H1 (cell line): ENCODE data around the gene SPATA22. TPM values are rescaled to one million over a fixed set of nuclear protein-coding genes. Genes with fewer than 3 reads are reported as not detected.

Experiments used
- CTCF ChIA-PET: fragments of 300-600 bp; sonication (Branson Sonifier 250); formaldehyde crosslinking; loops from one replicate; lab custom pipeline; 2021; ENCODE audit not compliant: partially characterized antibody; lab: Charles Lee
- POLR2A ChIA-PET: fragments of 300-600 bp; sonication (Branson Sonifier 250); formaldehyde crosslinking; loops from one replicate; lab custom pipeline; 2021; ENCODE audit warnings: inconsistent platforms; ENCODE audit not compliant: partially characterized antibody; lab: Charles Lee
- DNase-seq, 2 experiments: peaks; one replicate each; pipeline versions ENCODE4 v3.0.0 to v3.0.0-alpha.2; 2010 to 2022; ENCODE audit warnings: low spot score in 2 of 2, low read depth in 1 of 2, mixed read lengths in 1 of 2
- FAIRE-seq: peaks from 2 replicates; lab custom pipeline; 2011; peaks lifted over from hg19 to GRCh38; lab: Jason Lieb, UNC
- H2AFZ ChIP-seq: 2 replicates; pipeline ENCODE4 v1.8.1; 2012; ENCODE audit warnings: low read length, inconsistent platforms
- H2AK5ac ChIP-seq: 2 replicates; pipeline ENCODE4 v1.6.1; 2013; ENCODE audit warnings: low read depth, low read length
- H2BK120ac ChIP-seq: replicated peaks from 2 replicates; pipeline ENCODE3; 2013; ENCODE audit warnings: low read depth, low read length, inconsistent platforms
- H2BK12ac ChIP-seq: 2 replicates; pipeline ENCODE4 v1.6.1; 2013; ENCODE audit warnings: low read depth, low read length
- H2BK15ac ChIP-seq: 2 replicates; pipeline ENCODE4 v1.6.1; 2013; ENCODE audit warnings: low read length
- H2BK20ac ChIP-seq: 2 replicates; pipeline ENCODE4 v1.6.1; 2013; ENCODE audit warnings: low read length
- H2BK5ac ChIP-seq: 2 replicates; pipeline ENCODE4 v1.6.1; 2013; ENCODE audit warnings: low read depth, low read length
- H3K14ac ChIP-seq: 2 replicates; pipeline ENCODE4 v1.6.1; 2013; ENCODE audit warnings: inconsistent platforms; ENCODE audit not compliant: insufficient read length
- H3K18ac ChIP-seq: 2 replicates; pipeline ENCODE4 v1.6.1; 2013; ENCODE audit warnings: low read length; ENCODE audit errors: extremely low read depth
- H3K23ac ChIP-seq: 2 replicates; pipeline ENCODE4 v1.6.1; 2013; ENCODE audit warnings: inconsistent platforms; ENCODE audit not compliant: insufficient read length
- H3K23me2 ChIP-seq: 2 replicates; pipeline ENCODE4 v1.6.1; 2013; ENCODE audit warnings: low read depth, low read length
- H3K27ac ChIP-seq: 2 replicates; pipeline ENCODE4 v1.6.1; 2011; ENCODE audit warnings: low read depth, low read length, inconsistent platforms
- H3K27me3 ChIP-seq, 4 experiments: replicated peaks in 1 of 4; 1 replicate in 1 of 4; 2 replicates in 3 of 4; pipeline versions ENCODE4 v1.6.1 to v1.8.1; 2011 to 2013; ENCODE audit warnings: low read length in 3 of 4, mild to moderate bottlenecking in 3 of 4, inconsistent platforms in 2 of 4, mixed read lengths in 2 of 4, moderate library complexity in 1 of 4; ENCODE audit not compliant: control insufficient read depth in 3 of 4, insufficient read depth in 3 of 4; ENCODE audit errors: extremely low read depth in 1 of 4
- H3K36me3 ChIP-seq, 4 experiments: 2 replicates each; pipeline versions ENCODE4 v1.6.1 to v1.8.1; 2011 to 2013; ENCODE audit warnings: mild to moderate bottlenecking in 4 of 4, low read length in 3 of 4, moderate library complexity in 2 of 4, control low read depth in 1 of 4, inconsistent platforms in 1 of 4; ENCODE audit not compliant: insufficient read depth in 4 of 4, control insufficient read depth in 2 of 4
- H3K4ac ChIP-seq: replicated peaks from 2 replicates; pipeline ENCODE3; 2013; ENCODE audit warnings: low read length, low read depth, mixed read lengths, inconsistent platforms; ENCODE audit not compliant: insufficient read length
- H3K4me1 ChIP-seq, 4 experiments: replicated peaks in 1 of 4; 1 replicate in 1 of 4; 2 replicates in 3 of 4; pipeline versions ENCODE4 v1.6.1 to v1.8.1; 2011 to 2013; ENCODE audit warnings: low read length in 3 of 4, inconsistent platforms in 2 of 4, mixed read lengths in 1 of 4; ENCODE audit not compliant: insufficient read depth in 4 of 4, control insufficient read depth in 3 of 4
- H3K4me2 ChIP-seq, 2 experiments: 2 replicates each; pipeline versions ENCODE4 v1.6.1 to v1.8.1; 2011 to 2013; ENCODE audit warnings: low read depth in 2 of 2, low read length in 2 of 2, control low read depth in 1 of 2, inconsistent platforms in 1 of 2, mild to moderate bottlenecking in 1 of 2; ENCODE audit not compliant: insufficient read depth in 1 of 2
- H3K4me3 ChIP-seq, 4 experiments: fragments of 200-600, 300-600 bp in 1 of 4; sonication (generic), shearing (Covaris generic), sonication (Bioruptor Twin) in 1 of 4; 2 replicates each; pipeline versions ENCODE4 v1.5.1 to v1.8.1; 2011 to 2016; ENCODE audit warnings: low read length in 4 of 4, low read depth in 3 of 4, control low read depth in 2 of 4, inconsistent platforms in 2 of 4, mild to moderate bottlenecking in 2 of 4, mixed read lengths in 1 of 4, moderate library complexity in 1 of 4; ENCODE audit not compliant: insufficient read depth in 2 of 4; ENCODE audit errors: extremely low read depth in 1 of 4
- H3K56ac ChIP-seq: replicated peaks from 2 replicates; pipeline ENCODE3; 2013; ENCODE audit warnings: low read depth, mild to moderate bottlenecking, mixed read lengths, low read length, inconsistent platforms; ENCODE audit not compliant: insufficient read length
- H3K79me1 ChIP-seq: 2 replicates; pipeline ENCODE4 v1.6.1; 2013; ENCODE audit warnings: low read depth, low read length, control low read depth
- H3K79me2 ChIP-seq, 2 experiments: 2 replicates each; pipeline versions ENCODE4 v1.6.1 to v1.8.1; 2012 to 2013; ENCODE audit warnings: low read length in 2 of 2, mild to moderate bottlenecking in 2 of 2, inconsistent platforms in 1 of 2; ENCODE audit not compliant: insufficient read depth in 2 of 2, control insufficient read depth in 1 of 2
- H3K9ac ChIP-seq, 4 experiments: replicated peaks in 1 of 4; 1 replicate in 1 of 4; 2 replicates in 3 of 4; pipeline versions ENCODE4 v1.6.1 to v1.8.1; 2011 to 2013; ENCODE audit warnings: low read depth in 3 of 4, low read length in 3 of 4, control low read depth in 2 of 4, mild to moderate bottlenecking in 2 of 4, moderate library complexity in 2 of 4, inconsistent platforms in 1 of 4; ENCODE audit errors: extremely low read depth in 1 of 4
- H3K9me3 ChIP-seq, 2 experiments: 2 replicates each; pipeline versions ENCODE4 v1.6.1 to v1.8.1; 2012 to 2013; ENCODE audit warnings: mild to moderate bottlenecking in 2 of 2, moderate library complexity in 2 of 2, control low read depth in 1 of 2, inconsistent platforms in 1 of 2, low read depth in 1 of 2, low read length in 1 of 2, mixed read lengths in 1 of 2; ENCODE audit not compliant: insufficient read depth in 2 of 2
- H4K20me1 ChIP-seq, 2 experiments: replicated peaks in 1 of 2; 2 replicates each; pipeline versions ENCODE3 to v1.8.1; 2011 to 2013; ENCODE audit warnings: inconsistent platforms in 2 of 2, low read length in 2 of 2, mild to moderate bottlenecking in 1 of 2; ENCODE audit not compliant: insufficient read depth in 2 of 2, control insufficient read depth in 1 of 2
- H4K5ac ChIP-seq: 2 replicates; pipeline ENCODE4 v1.6.1; 2013; ENCODE audit warnings: low read length, low read depth, mixed read lengths, inconsistent platforms; ENCODE audit not compliant: insufficient read length
- H4K8ac ChIP-seq: 2 replicates; pipeline ENCODE4 v1.8.0; 2013; ENCODE audit warnings: mild to moderate bottlenecking, moderate library complexity, low read length, inconsistent platforms; ENCODE audit not compliant: insufficient read depth; ENCODE audit errors: extremely low read depth
- H4K91ac ChIP-seq: replicated peaks from 2 replicates; pipeline ENCODE3; 2013; ENCODE audit warnings: low read length, mixed read lengths, inconsistent platforms; ENCODE audit not compliant: insufficient read length
- ATF3 ChIP-seq: IDR thresholded peaks from 2 replicates; pipeline ENCODE4 v1.6.1; 2011; ENCODE audit warnings: low read depth, mild to moderate bottlenecking, low read length; ENCODE audit not compliant: insufficient read depth
- BRCA1 ChIP-seq: IDR thresholded peaks from 2 replicates; pipeline ENCODE4 v1.6.1; 2012; ENCODE audit warnings: low read depth, low read length, improper control_type of control experiment
- CBX8 ChIP-seq: fragments of 300-800, 300-1000 bp; sonication (generic); IDR thresholded peaks from 2 replicates; pipeline ENCODE4 v1.7.1; 2016; ENCODE audit warnings: low read depth, low read length, borderline replicate concordance
- CEBPB ChIP-seq: IDR thresholded peaks from 2 replicates; pipeline ENCODE4 v1.6.1; 2012; ENCODE audit warnings: low read depth, low read length
- CHD2 ChIP-seq: IDR thresholded peaks from 2 replicates; pipeline ENCODE4 v1.6.1; 2012; ENCODE audit warnings: low read length, improper control_type of control experiment
- EZH2 ChIP-seq: fragments of 200-600 bp; sonication (generic); IDR thresholded peaks from 2 replicates; pipeline ENCODE4 v1.7.1; 2012; ENCODE audit warnings: low read depth, mild to moderate bottlenecking, moderate library complexity, low read length, inconsistent platforms; ENCODE audit not compliant: severe bottlenecking
- PHF8 ChIP-seq: fragments of 200-600 bp; sonication (generic); conservative IDR thresholded peaks from 2 replicates; pipeline ENCODE4 v1.7.1; 2012; ENCODE audit warnings: low read depth, mild to moderate bottlenecking, inconsistent platforms, low read length, moderate library complexity
- POLR2A ChIP-seq, 2 experiments: IDR thresholded peaks; 1 replicate in 1 of 2; 2 replicates in 1 of 2; pipeline ENCODE4 v1.6.1; 2011; ENCODE audit warnings: low read depth in 2 of 2, low read length in 2 of 2, mild to moderate bottlenecking in 2 of 2; ENCODE audit errors: control extremely low read depth in 1 of 2
- POLR2AphosphoS5 ChIP-seq: IDR thresholded peaks from 2 replicates; pipeline ENCODE4 v1.6.1; 2011; ENCODE audit warnings: low read depth, low read length
- POU5F1 ChIP-seq: IDR thresholded peaks from 2 replicates; pipeline ENCODE4 v1.6.1; 2011; ENCODE audit warnings: low read depth, mild to moderate bottlenecking, low read length, moderate library complexity
- SP4 ChIP-seq: IDR thresholded peaks from 2 replicates; pipeline ENCODE4 v1.6.1; 2012; ENCODE audit warnings: low read length, inconsistent platforms
- WGBS, 2 experiments: shearing (Covaris generic) in 1 of 2; methylation state at CpG; one replicate each; pipeline versions ENCODE4 v1.1.6 to v1.1.7; 2013 to 2015; ENCODE audit warnings: low lambda C conversion rate in 2 of 2, mixed read lengths in 2 of 2, inconsistent platforms in 1 of 2, low coverage in 1 of 2, missing lambda C conversion rate in 1 of 2; ENCODE audit not compliant: insufficient replicate concordance in 2 of 2, insufficient coverage in 1 of 2, insufficient read length in 1 of 2; ENCODE audit errors: extremely low coverage in 1 of 2, missing lambda C conversion rate in 1 of 2; 5-methylcytosine and 5-hydroxymethylcytosine counted together
- polyA plus RNA-seq, 7 experiments: library from polyadenylated mRNA; depleted of rRNA in 3 of 7; stranded (reverse) in 5 of 7; unstranded in 2 of 7; fragments of >200 nt in 5 of 7; fragments of 200-250 nt in 2 of 7; gene quantifications; 1 replicate in 5 of 7; 2 replicates in 1 of 7; 4 replicates in 1 of 7; pipeline versions ENCODE4 v1.2.1 to v1.2.3, GENCODE V29; 2011 to 2013; ENCODE audit warnings: missing spikeins in 2 of 7, mixed read lengths in 2 of 7
- total RNA-seq: library from RNA; stranded (reverse); fragmentation: NEBNext Ultra II Directional; extraction: Animal tissue kit (Norgen Biotek cat#: 25700); gene quantifications from 2 replicates; pipeline ENCODE4 v1.2.1, GENCODE V29; 2021

Gene SPATA22
- total and polyA plus RNA-seq, 2 of the 8 experiments (the other 6 are each of a cell fraction or from before 2014, with no cell fraction given): 0.06 TPM; not detected in 1

GRCh38 chr17:3469529-3469928 is 2.1 kb downstream of the SPATA22 start:
- no peaks in the 10 kb centered on the region for H3K79me1 ChIP-seq
- H3K14ac ChIP-seq: no peak overlapping the region
- H3K23me2 ChIP-seq: no peaks in the 10 kb centered on the region
- no peak overlapping the region for H2AFZ ChIP-seq
- no peak overlapping the region for H4K8ac ChIP-seq
- H3K4me1 ChIP-seq: no peaks in the 10 kb centered on the region
- H3K9ac ChIP-seq: no peak overlapping the region
- H3K27ac ChIP-seq: no peak overlapping the region
- H2BK5ac ChIP-seq: no peak overlapping the region
- H3K36me3 ChIP-seq: no peaks in the 10 kb centered on the region
- H3K4me3 ChIP-seq: no peak overlapping the region
- H2BK20ac ChIP-seq: no peak overlapping the region
- H4K20me1 ChIP-seq: no peaks in the 10 kb centered on the region
- DNase-seq: no peak
- no peak overlapping the region for H2AK5ac ChIP-seq
- no peaks in the 10 kb centered on the region for H3K9me3 ChIP-seq
- H3K79me2 ChIP-seq: no peaks in the 10 kb centered on the region
- no peak overlapping the region for H3K18ac ChIP-seq
- H4K91ac ChIP-seq: no peak overlapping the region
- H3K56ac ChIP-seq: no peak overlapping the region
- no peak overlapping the region for H2BK15ac ChIP-seq
- TF ChIP-seq BRCA1 (no peak), SP4 (no peak), CBX8 (no peak), PHF8 (no peak), POLR2AphosphoS5 (no peak), POLR2A (IDR thresholded peaks at IDR 0.05; ENCODE audit: control extremely low read depth in 1 of 2, low read depth in 2 of 2, low read length in 2 of 2) (no peak), EZH2 (no peak), POU5F1 (no peak), CEBPB (no peak), ATF3 (no peak), CHD2 (no peak)
- no peak overlapping the region for H3K23ac ChIP-seq
- FAIRE-seq: no peak
- no peak overlapping the region for H3K4me2 ChIP-seq
- CTCF ChIA-PET: no interaction called here
- peak overlapping the region; percentile 85 for H3K4ac ChIP-seq
- H3K27me3 ChIP-seq: no peaks in the 10 kb centered on the region
- no peak overlapping the region for H4K5ac ChIP-seq
- H2BK120ac ChIP-seq: no peak overlapping the region
- POLR2A ChIA-PET: no interaction called here
- H2BK12ac ChIP-seq: no peak overlapping the region; the same call in 1 of the 2 replicates
- WGBS, 2 experiments: 78% methylated on average over 5 of the region's 5 CpGs; no CpG with 5 or more reads in 1 of the 2 experiments
